ENCODE measurements around the gene CELF2. TPM values are rescaled to one million over a fixed set of nuclear protein-coding genes. Genes with fewer than 3 reads are reported as not detected.

Gene CELF2
- total RNA-seq, 1 donor from 2014 or later = 54.3 TPM

GRCh38 chr10:11201911-11202310 is 184.2 kb downstream of the CELF2 start:
- Histone ChIP-seq H3K4me1 (peaks cover 15% of the 10 kb centered on the region), H3K36me3 (no peaks in the 10 kb centered on the region), H3K27me3 (no peaks in the 10 kb centered on the region), H3K9me3 (no peaks in the 10 kb centered on the region), H3K4me3 (no peak overlapping the region), H3K27ac (no peak overlapping the region)
- no peak for TF ChIP-seq CTCF (IDR thresholded peaks at IDR 0.05)
- no peak for TF ChIP-seq POLR2A (IDR thresholded peaks at IDR 0.05)
- no peak for TF ChIP-seq POLR2AphosphoS5 (IDR thresholded peaks at IDR 0.05; ENCODE audit: insufficient read depth in 1 of 2, low read depth in 1 of 2)
- DNase-seq (ENCODE audit: extremely low spot score in 2 of 2) = no peak
- intact Hi-C loops (cut with DNase I) = loop anchor here (2.0 kb wide), 1 partner anchor 65 kb away; no protein-coding TSS in a partner anchor

GRCh38 chr10:11204351-11204942 is 186.8 kb downstream of the CELF2 start:
- no peaks in the 10 kb centered on the region for H3K9me3 ChIP-seq
- no peak overlapping the region for H3K27ac ChIP-seq
- peaks cover 5% of the 10 kb centered on the region for H3K4me1 ChIP-seq
- no peak for DNase-seq (ENCODE audit: extremely low spot score in 2 of 2)
- no peaks in the 10 kb centered on the region for H3K27me3 ChIP-seq
- H3K36me3 ChIP-seq = no peaks in the 10 kb centered on the region
- no peak for TF ChIP-seq POLR2AphosphoS5 (IDR thresholded peaks at IDR 0.05; ENCODE audit: insufficient read depth in 1 of 2, low read depth in 1 of 2)
- no peak for TF ChIP-seq CTCF (IDR thresholded peaks at IDR 0.05)
- TF ChIP-seq POLR2A (IDR thresholded peaks at IDR 0.05) = no peak
- intact Hi-C loops (cut with DNase I) = no loop called here
- H3K4me3 ChIP-seq = no peak overlapping the region

GRCh38 chr10:11205030-11205772 is 187.5 kb downstream of the CELF2 start:
- intact Hi-C loops (cut with DNase I) = no loop called here
- Histone ChIP-seq H3K4me3 (no peak overlapping the region), H3K27me3 (no peaks in the 10 kb centered on the region), H3K27ac (no peak overlapping the region), H3K9me3 (no peaks in the 10 kb centered on the region), H3K4me1 (peaks cover 5% of the 10 kb centered on the region), H3K36me3 (no peaks in the 10 kb centered on the region)
- TF ChIP-seq POLR2A (IDR thresholded peaks at IDR 0.05) = no peak
- TF ChIP-seq POLR2AphosphoS5 (IDR thresholded peaks at IDR 0.05; ENCODE audit: insufficient read depth in 1 of 2, low read depth in 1 of 2) = no peak
- TF ChIP-seq CTCF (IDR thresholded peaks at IDR 0.05) = no peak
- DNase-seq (ENCODE audit: extremely low spot score in 2 of 2) = no peak

GRCh38 chr10:11206676-11207559 is 189.2 kb downstream of the CELF2 start:
- intact Hi-C loops (cut with DNase I) = no loop called here
- Histone ChIP-seq H3K27ac (no peak overlapping the region), H3K27me3 (no peaks in the 10 kb centered on the region), H3K4me1 (peaks cover 17% of the 10 kb centered on the region), H3K36me3 (no peaks in the 10 kb centered on the region), H3K9me3 (no peaks in the 10 kb centered on the region), H3K4me3 (no peak overlapping the region)
- TF ChIP-seq POLR2AphosphoS5 (IDR thresholded peaks at IDR 0.05; ENCODE audit: insufficient read depth in 1 of 2, low read depth in 1 of 2) = no peak
- no peak for DNase-seq (ENCODE audit: extremely low spot score in 2 of 2)

GRCh38 chr10:11207560-11207844 is 189.8 kb downstream of the CELF2 start:
- no peaks in the 10 kb centered on the region for H3K9me3 ChIP-seq
- H3K4me3 ChIP-seq = no peak overlapping the region
- no peak for TF ChIP-seq POLR2AphosphoS5 (IDR thresholded peaks at IDR 0.05; ENCODE audit: insufficient read depth in 1 of 2, low read depth in 1 of 2)
- TF ChIP-seq CTCF (IDR thresholded peaks at IDR 0.05) = no peak
- TF ChIP-seq POLR2A (IDR thresholded peaks at IDR 0.05) = no peak
- DNase-seq (ENCODE audit: extremely low spot score in 2 of 2) = no peak
- H3K4me1 ChIP-seq = peaks cover 17% of the 10 kb centered on the region
- H3K27ac ChIP-seq = no peak overlapping the region
- no peaks in the 10 kb centered on the region for H3K27me3 ChIP-seq
- intact Hi-C loops (cut with DNase I) = no loop called here
- H3K36me3 ChIP-seq = no peaks in the 10 kb centered on the region

All from vagina (tissue), 2 donors.